H1 (cell line): ENCODE measurements around the gene SLC6A19. TPM values are rescaled to one million over a fixed set of nuclear protein-coding genes. Genes with fewer than 3 reads are reported as not detected.

ENCODE experiments used
- CREB1 ChIP-seq: IDR thresholded peaks from 2 replicates; pipeline ENCODE4 v1.6.1; 2012; ENCODE audit warnings: inconsistent platforms
- KDM4A ChIP-seq: IDR thresholded peaks from one replicate; pipeline ENCODE4 v1.7.1; 2012; ENCODE audit warnings: low read depth, mild to moderate bottlenecking, moderate library complexity, low read length, inconsistent platforms; ENCODE audit not compliant: severe bottlenecking
- KDM5A ChIP-seq: fragments of 200-600 bp; IDR thresholded peaks from 2 replicates; pipeline ENCODE4 v1.7.1; 2012; ENCODE audit warnings: mild to moderate bottlenecking, low read length, inconsistent platforms, mixed read lengths
- POLR2AphosphoS5 ChIP-seq: IDR thresholded peaks from 2 replicates; pipeline ENCODE4 v1.6.1; 2011; ENCODE audit warnings: low read depth, low read length
- RNF2 ChIP-seq: fragments of 200-900, 300-1000 bp; sonication (generic); IDR thresholded peaks from 2 replicates; pipeline ENCODE4 v1.7.1; 2016; ENCODE audit warnings: borderline replicate concordance, low read depth, mild to moderate bottlenecking, antibody characterized with exemption, low read length; ENCODE audit not compliant: poor library complexity, severe bottlenecking; ENCODE audit errors: missing control alignments
- SIRT6 ChIP-seq: IDR thresholded peaks from one replicate; pipeline ENCODE4 v1.7.1; 2012; ENCODE audit warnings: low read length, inconsistent platforms
- polyA plus RNA-seq, 7 experiments: library from polyadenylated mRNA; depleted of rRNA in 3 of 7; stranded (reverse) in 5 of 7; unstranded in 2 of 7; fragments of >200 nt in 5 of 7; fragments of 200-250 nt in 2 of 7; gene quantifications; 1 replicate in 5 of 7; 2 replicates in 1 of 7; 4 replicates in 1 of 7; pipeline versions ENCODE4 v1.2.1 to v1.2.3, GENCODE V29; 2011 to 2013; ENCODE audit warnings: missing spikeins in 2 of 7, mixed read lengths in 2 of 7
- total RNA-seq: library from RNA; stranded (reverse); fragmentation: NEBNext Ultra II Directional; extraction: Animal tissue kit (Norgen Biotek cat#: 25700); gene quantifications from 2 replicates; pipeline ENCODE4 v1.2.1, GENCODE V29; 2021
- TF ChIP-seq, protein P1 (sequence below), 3 experiments: IDR thresholded peaks; 1 replicate in 2 of 3; 2 replicates in 1 of 3; pipeline versions ENCODE4 v1.5.1 to v1.6.1; 2011; ENCODE audit warnings: low read length in 3 of 3, mild to moderate bottlenecking in 3 of 3, inconsistent platforms in 2 of 3, low read depth in 1 of 3, moderate library complexity in 1 of 3; ENCODE audit not compliant: insufficient read depth in 1 of 3; ENCODE audit errors: control extremely low read depth in 1 of 3

The SLC6A19 gene
- total and polyA plus RNA-seq, 2 of the 8 experiments (the other 6 are each of a cell fraction or from before 2014, with no cell fraction given): 0.02 TPM; not detected in 1

DNA sequence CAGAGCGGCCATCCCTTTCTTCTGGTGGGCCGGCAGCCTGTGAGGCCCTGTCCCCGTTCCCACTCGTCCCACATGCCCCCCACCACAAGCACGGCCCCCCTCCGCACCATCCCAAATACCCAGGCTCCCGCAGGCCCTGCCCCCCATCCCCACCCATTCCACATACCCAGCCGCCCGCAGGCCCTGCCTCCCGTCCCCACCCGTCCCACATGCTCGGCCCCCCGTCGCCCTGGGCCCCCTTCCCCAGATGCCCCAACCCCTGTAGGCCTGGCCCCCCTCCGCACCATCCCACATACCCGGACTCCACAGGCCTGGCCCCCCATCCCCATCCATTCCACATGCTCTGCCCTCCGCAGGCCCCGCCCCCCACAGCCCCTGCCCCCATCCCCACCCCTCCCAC lies 11.5 kb downstream of the SLC6A19 start (continued):
- TF ChIP-seq, protein P1, sequence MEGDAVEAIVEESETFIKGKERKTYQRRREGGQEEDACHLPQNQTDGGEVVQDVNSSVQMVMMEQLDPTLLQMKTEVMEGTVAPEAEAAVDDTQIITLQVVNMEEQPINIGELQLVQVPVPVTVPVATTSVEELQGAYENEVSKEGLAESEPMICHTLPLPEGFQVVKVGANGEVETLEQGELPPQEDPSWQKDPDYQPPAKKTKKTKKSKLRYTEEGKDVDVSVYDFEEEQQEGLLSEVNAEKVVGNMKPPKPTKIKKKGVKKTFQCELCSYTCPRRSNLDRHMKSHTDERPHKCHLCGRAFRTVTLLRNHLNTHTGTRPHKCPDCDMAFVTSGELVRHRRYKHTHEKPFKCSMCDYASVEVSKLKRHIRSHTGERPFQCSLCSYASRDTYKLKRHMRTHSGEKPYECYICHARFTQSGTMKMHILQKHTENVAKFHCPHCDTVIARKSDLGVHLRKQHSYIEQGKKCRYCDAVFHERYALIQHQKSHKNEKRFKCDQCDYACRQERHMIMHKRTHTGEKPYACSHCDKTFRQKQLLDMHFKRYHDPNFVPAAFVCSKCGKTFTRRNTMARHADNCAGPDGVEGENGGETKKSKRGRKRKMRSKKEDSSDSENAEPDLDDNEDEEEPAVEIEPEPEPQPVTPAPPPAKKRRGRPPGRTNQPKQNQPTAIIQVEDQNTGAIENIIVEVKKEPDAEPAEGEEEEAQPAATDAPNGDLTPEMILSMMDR (IDR thresholded peaks at IDR 0.05; ENCODE audit: control extremely low read depth in 1 of 3, insufficient read depth in 1 of 3, low read depth in 1 of 3, low read length in 3 of 3): no peak
- no peak for TF ChIP-seq KDM4A
- no peak for TF ChIP-seq KDM5A
- no peak for TF ChIP-seq POLR2AphosphoS5
- TF ChIP-seq SIRT6: no peak
- no peak for TF ChIP-seq RNF2
- no peak for TF ChIP-seq CREB1
